ENCODE measurements around the gene NDUFV3. TPM values are rescaled to one million over a fixed set of nuclear protein-coding genes. Genes with fewer than 3 reads are reported as not detected.
"Not testable (repeated sequence)": the region's sequence is repeated elsewhere in the genome, so short reads cannot be mapped to it uniquely, and the experiment has no call there.

NDUFV3 gene
- total and polyA plus RNA-seq, 12 donors = 25.9 to 63.7 (median 52.2) TPM

DNA sequence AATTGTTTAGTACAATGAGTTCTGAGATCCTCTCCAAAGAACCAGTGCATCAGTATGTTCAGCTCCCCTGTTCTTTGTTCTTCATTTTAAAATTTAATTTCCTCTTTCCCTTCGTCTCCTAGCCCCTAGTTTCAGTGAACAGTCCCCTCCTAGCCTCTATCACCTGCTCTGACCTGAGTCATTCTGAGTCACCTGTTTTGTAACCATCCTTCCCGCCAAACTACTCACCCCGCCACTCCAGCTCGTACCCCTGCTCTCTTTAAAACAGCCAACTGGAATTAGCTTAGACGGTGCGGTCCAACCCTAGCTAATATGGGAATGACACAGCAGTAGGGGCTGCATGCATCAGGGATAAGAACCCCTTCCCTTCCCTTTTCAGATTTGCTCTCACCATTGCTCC lies 49.1 kb downstream of the NDUFV3 start:
- DNase-seq (no peak), ATAC-seq (no peak)
- no peak overlapping the region for H3K27ac ChIP-seq
- TF ChIP-seq, protein P1, sequence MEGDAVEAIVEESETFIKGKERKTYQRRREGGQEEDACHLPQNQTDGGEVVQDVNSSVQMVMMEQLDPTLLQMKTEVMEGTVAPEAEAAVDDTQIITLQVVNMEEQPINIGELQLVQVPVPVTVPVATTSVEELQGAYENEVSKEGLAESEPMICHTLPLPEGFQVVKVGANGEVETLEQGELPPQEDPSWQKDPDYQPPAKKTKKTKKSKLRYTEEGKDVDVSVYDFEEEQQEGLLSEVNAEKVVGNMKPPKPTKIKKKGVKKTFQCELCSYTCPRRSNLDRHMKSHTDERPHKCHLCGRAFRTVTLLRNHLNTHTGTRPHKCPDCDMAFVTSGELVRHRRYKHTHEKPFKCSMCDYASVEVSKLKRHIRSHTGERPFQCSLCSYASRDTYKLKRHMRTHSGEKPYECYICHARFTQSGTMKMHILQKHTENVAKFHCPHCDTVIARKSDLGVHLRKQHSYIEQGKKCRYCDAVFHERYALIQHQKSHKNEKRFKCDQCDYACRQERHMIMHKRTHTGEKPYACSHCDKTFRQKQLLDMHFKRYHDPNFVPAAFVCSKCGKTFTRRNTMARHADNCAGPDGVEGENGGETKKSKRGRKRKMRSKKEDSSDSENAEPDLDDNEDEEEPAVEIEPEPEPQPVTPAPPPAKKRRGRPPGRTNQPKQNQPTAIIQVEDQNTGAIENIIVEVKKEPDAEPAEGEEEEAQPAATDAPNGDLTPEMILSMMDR (IDR thresholded peaks at IDR 0.05) = no peak
- intact Hi-C loops (cut with DNase I) = no loop called here
- H3K4me3 ChIP-seq = no peak overlapping the region
- H3K27me3 ChIP-seq = no peaks in the 10 kb centered on the region
- H3K36me3 ChIP-seq = no peaks in the 10 kb centered on the region
- peaks cover 0 to 16% (median 7%) of the 10 kb centered on the region in 9 donors for H3K4me1 ChIP-seq
- WGBS, 2 donors = 76 to 77% methylated on average over 6 of the region's 6 CpGs
- H3K9me3 ChIP-seq = no peaks in the 10 kb centered on the region

GRCh38 chr21:42949094-42949755 lies 56.1 kb downstream of the NDUFV3 start:
- H3K27ac ChIP-seq; H3K4me1 ChIP-seq; H3K9me3 ChIP-seq; H3K4me3 ChIP-seq; H3K27me3 ChIP-seq; ATAC-seq; DNase-seq; intact Hi-C loops (cut with DNase I); H3K36me3 ChIP-seq: not testable (repeated sequence)
- 86 to 90% methylated on average over 13 of the region's 13 CpGs for WGBS, 2 donors

GRCh38 chr21:42951193-42951592 lies 58.1 kb downstream of the NDUFV3 start:
- DNase-seq, ATAC-seq, H3K9me3 ChIP-seq, H3K36me3 ChIP-seq, H3K4me3 ChIP-seq, H3K27me3 ChIP-seq, H3K4me1 ChIP-seq, H3K27ac ChIP-seq: not testable (repeated sequence)
- 95 to 97% methylated on average over 9 of the region's 9 CpGs for WGBS, 2 donors
- intact Hi-C loops (cut with DNase I) = loop anchor here in 1 of 10 donors (1.0 kb wide), 1 partner anchor 16 kb away; no protein-coding TSS in a partner anchor

DNA sequence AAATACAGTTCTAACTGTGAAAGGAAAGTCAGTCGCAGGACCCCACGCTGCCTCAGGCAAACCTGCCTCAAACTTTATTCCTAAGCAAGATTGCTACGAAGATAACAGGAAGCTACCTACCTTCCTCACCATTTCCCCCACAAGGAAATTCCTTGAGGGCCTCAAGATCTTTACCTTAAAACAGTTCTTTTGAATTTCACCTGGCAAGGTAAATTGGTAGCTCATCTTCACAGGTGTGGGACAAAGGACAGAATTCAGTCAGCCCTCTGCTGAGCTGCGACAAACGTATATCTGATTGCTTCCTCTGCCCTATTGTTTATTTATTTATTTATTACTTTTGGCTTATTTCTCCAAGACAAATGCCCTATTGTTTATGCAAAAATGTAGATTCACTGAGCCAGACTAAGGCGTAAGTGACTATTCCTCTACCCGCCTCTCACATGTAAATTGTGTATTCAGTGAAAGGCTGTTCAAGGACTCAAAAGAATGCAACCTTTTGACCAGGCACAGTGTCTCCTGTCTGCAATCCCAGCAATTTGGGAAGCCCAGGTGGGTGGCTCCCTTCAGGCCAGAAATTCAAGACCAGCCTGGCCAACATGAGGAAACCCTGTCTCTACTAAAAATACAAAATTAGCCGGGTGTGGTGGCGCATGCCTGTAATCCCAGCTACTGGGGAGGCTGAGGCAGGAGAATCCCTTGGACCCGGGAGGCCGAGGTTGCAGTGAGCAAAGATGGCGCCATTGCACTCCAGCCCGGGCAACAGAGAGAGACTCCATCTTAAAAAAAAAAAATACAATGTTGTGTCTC lies 63.9 kb downstream of the NDUFV3 start:
- no peak overlapping the region for H3K4me3 ChIP-seq
- no peaks in the 10 kb centered on the region for H3K9me3 ChIP-seq
- H3K4me1 ChIP-seq = no peaks in the 10 kb centered on the region
- TF ChIP-seq, protein P1 (IDR thresholded peaks at IDR 0.05) = no peak
- 86 to 89% methylated on average over 13 of the region's 13 CpGs for WGBS, 2 donors
- no peak overlapping the region for H3K27ac ChIP-seq
- no peaks in the 10 kb centered on the region for H3K27me3 ChIP-seq
- no peak for DNase-seq
- H3K36me3 ChIP-seq = no peaks in the 10 kb centered on the region
- peak in 7 of 8 donors; percentile 76 to 96 (median 95) for ATAC-seq
- intact Hi-C loops (cut with DNase I) = no loop called here

DNA sequence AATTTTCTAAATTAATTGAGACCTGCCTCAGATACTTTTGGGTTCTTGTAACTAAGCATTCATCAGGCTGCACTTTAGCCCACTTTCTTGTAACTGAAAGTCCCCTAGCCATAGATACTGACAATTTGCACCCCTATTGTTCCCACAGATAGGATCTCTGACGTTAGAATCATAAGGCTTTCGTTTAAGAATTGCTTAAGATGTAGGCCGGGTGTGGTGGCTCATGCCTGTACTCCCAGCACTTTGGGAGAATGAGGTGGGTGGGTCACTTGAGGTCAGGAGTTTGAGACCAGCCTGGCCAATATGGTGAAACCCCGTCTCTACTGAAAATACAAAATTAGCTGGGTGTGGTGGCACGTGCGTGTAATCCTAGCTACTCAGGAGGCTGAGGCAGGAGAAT lies 65.0 kb downstream of the NDUFV3 start:
- H3K4me3 ChIP-seq; ATAC-seq; intact Hi-C loops (cut with DNase I); H3K36me3 ChIP-seq; DNase-seq; H3K27ac ChIP-seq; H3K9me3 ChIP-seq; H3K27me3 ChIP-seq; H3K4me1 ChIP-seq: not testable (repeated sequence)
- 78 to 86% methylated on average over 6 of the region's 6 CpGs for WGBS, 2 donors

- Histone ChIP-seq H3K4me1 (no peaks in the 10 kb centered on the region), H3K36me3 (no peaks in the 10 kb centered on the region), H3K4me3 (no peak overlapping the region), H3K9me3 (no peaks in the 10 kb centered on the region), H3K27ac (no peak overlapping the region), H3K27me3 (no peaks in the 10 kb centered on the region)
- WGBS, 2 donors = 76 to 79% methylated on average over 3 of the region's 3 CpGs
- TF ChIP-seq, protein P1 (IDR thresholded peaks at IDR 0.05) = no peak
- intact Hi-C loops (cut with DNase I) = no loop called here
- ATAC-seq (no peak), DNase-seq (no peak)
These were observed 66.6 kb downstream of the NDUFV3 start for GRCh38 chr21:42959728-42960127.
